Common myeloid progenitor, CD34-positive (primary cell): Measurements from ENCODE around the gene SH3TC1.

Experiments
- CTCF ChIA-PET: fragments of 350-600 bp; sonication (Branson Sonifier 250); formaldehyde crosslinking; loops from one replicate; lab custom pipeline; 2021; ENCODE audit warnings: antibody characterized with exemption; lab: Charles Lee
- POLR2A ChIA-PET: fragments of 350-600 bp; sonication (Branson Sonifier 250); formaldehyde crosslinking; loops from one replicate; lab custom pipeline; 2021; ENCODE audit warnings: antibody characterized with exemption; lab: Charles Lee
- DNase-seq, 3 donors: peaks; one replicate each; pipeline versions ENCODE4 v3.0.0 to v3.0.0-alpha.2; 2013
- H3K27ac ChIP-seq, 2 experiments: 1 replicate in 1 of 2; 2 replicates in 1 of 2; pipeline ENCODE4 v1.7.0; 2013; ENCODE audit warnings: inconsistent platforms in 2 of 2, low read length in 2 of 2, mild to moderate bottlenecking in 2 of 2, low read depth in 1 of 2, moderate library complexity in 1 of 2; ENCODE audit not compliant: severe bottlenecking in 2 of 2, insufficient read depth in 1 of 2, poor library complexity in 1 of 2
- H3K27me3 ChIP-seq, 5 experiments: replicated peaks in 2 of 5; 1 replicate in 3 of 5; 2 replicates in 2 of 5; pipeline versions ENCODE4 v1.6.1 to v1.7.0; 2013; ENCODE audit warnings: low read length in 4 of 5, mild to moderate bottlenecking in 2 of 5, moderate library complexity in 2 of 5, inconsistent platforms in 1 of 5; ENCODE audit not compliant: insufficient read depth in 5 of 5, control insufficient read depth in 4 of 5
- H3K36me3 ChIP-seq, 4 experiments: 1 replicate in 2 of 4; 2 replicates in 2 of 4; pipeline versions ENCODE4 v1.6.1 to v1.7.0; 2013; ENCODE audit warnings: low read length in 3 of 4, control low read depth in 1 of 4, mild to moderate bottlenecking in 1 of 4; ENCODE audit not compliant: control insufficient read depth in 4 of 4, insufficient read depth in 4 of 4
- H3K4me1 ChIP-seq, 4 experiments: 1 replicate in 3 of 4; 2 replicates in 1 of 4; pipeline versions ENCODE4 v1.6.1 to v1.7.1; 2013; ENCODE audit warnings: low read length in 3 of 4, mild to moderate bottlenecking in 3 of 4, control low read depth in 1 of 4, inconsistent platforms in 1 of 4, moderate library complexity in 1 of 4; ENCODE audit not compliant: control insufficient read depth in 4 of 4, insufficient read depth in 4 of 4; ENCODE audit errors: control extremely low read depth in 1 of 4
- H3K4me3 ChIP-seq, 7 experiments: 1 replicate in 4 of 7; 2 replicates in 3 of 7; pipeline versions ENCODE4 v1.5.1 to v1.7.0; 2013; ENCODE audit warnings: mild to moderate bottlenecking in 7 of 7, low read length in 6 of 7, moderate library complexity in 6 of 7, inconsistent platforms in 2 of 7, low read depth in 2 of 7, control low read depth in 1 of 7; ENCODE audit not compliant: insufficient read depth in 4 of 7, control insufficient read depth in 1 of 7; ENCODE audit errors: extremely low read depth in 1 of 7
- H3K9me3 ChIP-seq, 5 experiments: 1 replicate in 4 of 5; 2 replicates in 1 of 5; pipeline versions ENCODE4 v1.6.1 to v1.7.1; 2013; ENCODE audit warnings: low read length in 4 of 5, mild to moderate bottlenecking in 2 of 5, inconsistent platforms in 1 of 5, low read depth in 1 of 5, moderate library complexity in 1 of 5; ENCODE audit not compliant: control insufficient read depth in 4 of 5, insufficient read depth in 2 of 5; ENCODE audit errors: control extremely low read depth in 1 of 5
- WGBS: methylation state at CpG from one replicate; pipeline ENCODE4 v1.1.5; 2013; ENCODE audit not compliant: insufficient coverage; 5-methylcytosine and 5-hydroxymethylcytosine counted together

Gene SH3TC1

DNA sequence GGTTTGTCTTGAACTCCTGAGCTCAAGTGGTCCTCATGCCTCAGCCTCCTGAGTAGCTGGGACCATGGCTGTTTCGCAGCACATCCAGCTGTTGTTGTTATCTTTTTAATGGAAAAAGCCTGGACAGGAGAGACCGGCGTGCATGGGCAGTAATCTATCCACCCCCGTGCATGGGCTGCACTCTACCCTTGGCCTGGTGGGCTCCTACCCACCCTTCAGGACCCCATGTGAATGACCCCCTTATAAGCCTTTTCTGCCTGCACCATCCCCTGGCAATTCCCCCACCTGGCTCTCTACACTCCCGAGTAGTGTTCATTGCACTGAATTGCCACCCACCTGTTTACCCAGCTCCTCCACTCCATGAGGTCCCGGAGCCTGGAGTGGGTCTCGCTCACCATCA lies 51.5 kb downstream of the SH3TC1 start:
- no peak for DNase-seq
- POLR2A ChIA-PET: no interaction called here
- Histone ChIP-seq H3K36me3 (no peaks in the 10 kb centered on the region), H3K4me3 (no peak overlapping the region), H3K27me3 (no peaks in the 10 kb centered on the region), H3K4me1 (peaks cover 0 to 31% (median 8%) of the 10 kb centered on the region in 4 experiments), H3K9me3 (peaks cover 0 to 2% (median 0%) of the 10 kb centered on the region in 5 experiments), H3K27ac (no peak overlapping the region)
- CTCF ChIA-PET: interaction anchor here (0.7 to 3.0 kb wide), 6 partner anchors 8 to 157 kb away, joined by 3 to 12 read pairs (median 3); no protein-coding TSS in a partner anchor
- WGBS: 100% methylated on average over 3 of the region's 7 CpGs

- CTCF ChIA-PET: interaction anchor here (0.8 to 3.0 kb wide), 5 partner anchors 9 to 154 kb away, joined by 3 to 12 read pairs (median 3); no protein-coding TSS in a partner anchor
- Histone ChIP-seq H3K27ac (no peak overlapping the region), H3K27me3 (no peaks in the 10 kb centered on the region), H3K4me1 (peaks cover 0 to 25% (median 8%) of the 10 kb centered on the region in 4 experiments), H3K4me3 (no peak overlapping the region), H3K36me3 (no peaks in the 10 kb centered on the region), H3K9me3 (no peaks in the 10 kb centered on the region)
- POLR2A ChIA-PET: no interaction called here
- no peak for DNase-seq
- WGBS: 96% methylated on average over 24 of the region's 24 CpGs
These were observed 52.2 kb downstream of the SH3TC1 start for GRCh38 chr4:8251110-8251883.

GRCh38 chr4:8252301-8253173 lies 53.4 kb downstream of the SH3TC1 start:
- Histone ChIP-seq H3K36me3 (no peaks in the 10 kb centered on the region), H3K9me3 (no peaks in the 10 kb centered on the region), H3K27me3 (no peaks in the 10 kb centered on the region), H3K4me1 (peaks cover 0 to 24% (median 8%) of the 10 kb centered on the region in 4 experiments), H3K27ac (no peak overlapping the region), H3K4me3 (no peak overlapping the region)
- 79% methylated on average over 18 of the region's 23 CpGs for WGBS
- ChIA-PET POLR2A (interaction anchor here (0.6 kb wide), 1 partner anchor 28 kb away, joined by 3 read pairs; no protein-coding TSS in a partner anchor), CTCF (interaction anchor here (0.8 to 2.6 kb wide), 7 partner anchors 9 to 153 kb away, joined by 3 to 8 read pairs (median 3); no protein-coding TSS in a partner anchor)
- peak; percentile 70 to 76 (median 73) for DNase-seq

- no peak for DNase-seq
- ChIA-PET CTCF (interaction anchor here (1.6 kb wide), 1 partner anchor 149 kb away, joined by 6 read pairs; no protein-coding TSS in a partner anchor), POLR2A (no interaction called here)
- Histone ChIP-seq H3K36me3 (no peaks in the 10 kb centered on the region), H3K4me1 (peaks cover 0 to 38% (median 22%) of the 10 kb centered on the region in 4 experiments), H3K9me3 (no peaks in the 10 kb centered on the region), H3K27me3 (no peaks in the 10 kb centered on the region), H3K4me3 (no peak overlapping the region), H3K27ac (no peak overlapping the region)
- WGBS: 100% methylated on average over 4 of the region's 6 CpGs
These were observed 55.0 kb downstream of the SH3TC1 start for GRCh38 chr4:8254076-8254475.

DNA sequence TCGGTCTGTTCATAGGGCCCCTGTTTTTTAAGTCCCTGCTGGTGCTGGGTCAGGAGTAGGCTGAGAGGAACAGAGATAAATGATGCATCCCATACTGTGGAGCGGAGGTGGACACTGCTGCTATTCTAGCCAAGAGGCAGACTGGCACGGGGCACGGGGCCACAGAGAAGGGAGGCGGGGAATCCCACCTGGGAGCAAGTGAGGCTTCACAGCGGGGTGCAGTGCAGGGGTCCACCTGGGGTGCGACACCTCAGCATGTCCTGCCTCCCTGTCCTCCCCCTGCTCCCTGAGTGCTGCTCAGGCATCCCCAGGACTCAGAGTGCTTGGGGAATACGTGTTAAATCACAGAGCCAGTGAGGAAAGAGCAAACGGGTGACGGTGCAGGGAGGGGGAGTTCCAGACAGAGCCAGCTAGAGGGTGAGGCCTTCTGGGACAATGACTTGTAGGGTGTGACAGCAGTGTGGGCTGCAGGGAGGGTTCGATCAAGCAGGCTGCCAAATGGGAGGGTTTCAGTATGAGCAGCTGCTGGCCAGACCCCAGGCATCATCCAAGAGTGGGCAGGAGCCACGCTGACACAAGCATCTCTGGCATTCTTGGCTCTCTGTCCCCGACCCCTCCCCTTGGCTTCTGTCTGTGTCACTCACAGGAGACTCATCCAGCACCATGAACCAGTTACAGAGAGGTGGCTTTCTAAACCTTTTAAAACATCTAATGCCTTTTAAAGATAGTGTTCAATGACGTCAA lies 56.8 kb downstream of the SH3TC1 start:
- POLR2A ChIA-PET: no interaction called here
- Histone ChIP-seq H3K27me3 (no peaks in the 10 kb centered on the region), H3K36me3 (no peaks in the 10 kb centered on the region), H3K27ac (no peak overlapping the region), H3K9me3 (no peaks in the 10 kb centered on the region), H3K4me3 (no peak overlapping the region), H3K4me1 (peaks cover 0 to 46% (median 37%) of the 10 kb centered on the region in 4 experiments)
- 98% methylated on average over 13 of the region's 14 CpGs for WGBS
- no peak for DNase-seq
- CTCF ChIA-PET: no interaction called here

DNA sequence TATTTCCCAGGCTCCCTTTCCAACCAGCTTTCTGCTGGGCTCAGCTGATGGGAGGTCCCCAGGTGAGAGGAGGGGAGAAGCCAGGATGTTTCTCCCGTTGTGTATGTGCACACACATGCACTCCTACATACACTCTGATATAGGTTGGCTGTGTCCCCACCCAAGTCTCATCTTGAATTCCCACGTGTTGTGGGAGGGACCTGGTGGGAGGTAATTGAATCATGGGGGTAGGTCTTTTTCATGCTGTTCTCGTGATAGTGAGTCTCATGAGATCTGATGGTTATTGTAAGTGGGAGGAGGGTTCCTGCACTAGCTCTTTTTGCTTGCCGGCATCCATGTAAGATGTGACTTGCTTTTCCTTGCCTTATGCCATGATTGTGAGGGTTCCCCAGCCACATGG lies 58.8 kb downstream of the SH3TC1 start:
- 80% methylated on average over 3 of the region's 4 CpGs for WGBS
- Histone ChIP-seq H3K4me1 (peaks cover 0 to 57% (median 53%) of the 10 kb centered on the region in 4 experiments), H3K27me3 (no peaks in the 10 kb centered on the region), H3K4me3 (no peak overlapping the region), H3K36me3 (no peaks in the 10 kb centered on the region), H3K27ac (no peak overlapping the region), H3K9me3 (no peaks in the 10 kb centered on the region)
- DNase-seq: no peak
- ChIA-PET CTCF (interaction anchor here (1.6 kb wide), 1 partner anchor 9 kb away, joined by 7 read pairs; no protein-coding TSS in a partner anchor), POLR2A (no interaction called here)
